OCI-LY1 (cell line): ENCODE measurements around the gene CERS6.

Experiments used
- H2AFZ ChIP-seq: fragments of 200-600 bp; sonication (generic), shearing (Covaris generic); 2 replicates; pipeline ENCODE4 v1.6.0; 2014; ENCODE audit warnings: antibody characterized with exemption, mild to moderate bottlenecking, low read length
- H3F3A ChIP-seq: fragments of 200-600 bp; sonication (generic), shearing (Covaris generic); 2 replicates; pipeline ENCODE4 v1.6.0; 2014; ENCODE audit warnings: mild to moderate bottlenecking, antibody characterized with exemption, low read length, moderate library complexity; ENCODE audit not compliant: insufficient read depth
- H3K27ac ChIP-seq: fragments of 200-600 bp; sonication (generic); 2 replicates; pipeline ENCODE4 v1.5.1; 2014; ENCODE audit warnings: low read length, mixed run types, mild to moderate bottlenecking, low read depth; ENCODE audit not compliant: poor library complexity, severe bottlenecking
- H3K27me3 ChIP-seq: fragments of 200-600 bp; sonication (generic); 2 replicates; pipeline ENCODE4 v1.6.0; 2014; ENCODE audit warnings: antibody characterized with exemption, mild to moderate bottlenecking, low read length, moderate library complexity; ENCODE audit not compliant: insufficient read depth
- H3K36me3 ChIP-seq: fragments of 200-600 bp; sonication (generic); 2 replicates; pipeline ENCODE4 v1.6.1; 2014; ENCODE audit warnings: mild to moderate bottlenecking, antibody characterized with exemption, low read length, moderate library complexity, mixed read lengths; ENCODE audit not compliant: insufficient read depth
- H3K4me1 ChIP-seq: fragments of 200-600 bp; sonication (generic); 2 replicates; pipeline ENCODE4 v1.5.1; 2014; ENCODE audit warnings: mild to moderate bottlenecking, low read length, moderate library complexity; ENCODE audit not compliant: insufficient read depth, severe bottlenecking
- H3K4me2 ChIP-seq: fragments of 200-600 bp; sonication (generic), shearing (Covaris generic); 2 replicates; pipeline ENCODE4 v1.6.1; 2014; ENCODE audit warnings: low read length
- H3K4me3 ChIP-seq: fragments of 200-600 bp; sonication (generic); 2 replicates; pipeline ENCODE4 v1.5.1; 2014; ENCODE audit warnings: low read length, low read depth, mild to moderate bottlenecking, mixed read lengths; ENCODE audit not compliant: poor library complexity, severe bottlenecking
- H3K79me2 ChIP-seq: fragments of 200-600 bp; shearing (Covaris generic); 2 replicates; pipeline ENCODE4 v1.6.1; 2016; ENCODE audit warnings: mixed run types, low read length, mixed read lengths; ENCODE audit not compliant: insufficient read depth
- H3K9ac ChIP-seq: fragments of 200-600 bp; sonication (generic), shearing (Covaris generic); 2 replicates; pipeline ENCODE4 v1.6.1; 2014; ENCODE audit warnings: mild to moderate bottlenecking, low read length, mixed read lengths
- H3K9me2 ChIP-seq: fragments of 200-600 bp; sonication (generic), shearing (Covaris generic); 2 replicates; pipeline ENCODE4 v1.6.1; 2014; ENCODE audit warnings: low read depth, mild to moderate bottlenecking, low read length, mixed read lengths
- H3K9me3 ChIP-seq: fragments of 200-600 bp; shearing (Covaris generic); 2 replicates; pipeline ENCODE4 v1.6.1; 2014; ENCODE audit warnings: low read length, mixed read lengths
- H4K20me1 ChIP-seq: fragments of 200-600 bp; sonication (generic), shearing (Covaris generic); 2 replicates; pipeline ENCODE4 v1.6.0; 2016; ENCODE audit warnings: mild to moderate bottlenecking, low read length; ENCODE audit not compliant: insufficient read depth
- CTCF ChIP-seq: fragments of 200-600 bp; sonication (generic), shearing (Covaris generic); IDR thresholded peaks from 2 replicates; pipeline ENCODE4 v1.5.1; 2017; ENCODE audit warnings: mild to moderate bottlenecking, antibody characterized with exemption, low read length, moderate library complexity, mixed read lengths
- EZH2 ChIP-seq: fragments of 200-600 bp; sonication (generic), shearing (Covaris generic); IDR thresholded peaks from 2 replicates; pipeline ENCODE4 v1.8.0; 2017; ENCODE audit warnings: borderline replicate concordance, mixed run types, mild to moderate bottlenecking, antibody characterized with exemption, low read length, moderate library complexity, mixed read lengths

The CERS6 gene

DNA sequence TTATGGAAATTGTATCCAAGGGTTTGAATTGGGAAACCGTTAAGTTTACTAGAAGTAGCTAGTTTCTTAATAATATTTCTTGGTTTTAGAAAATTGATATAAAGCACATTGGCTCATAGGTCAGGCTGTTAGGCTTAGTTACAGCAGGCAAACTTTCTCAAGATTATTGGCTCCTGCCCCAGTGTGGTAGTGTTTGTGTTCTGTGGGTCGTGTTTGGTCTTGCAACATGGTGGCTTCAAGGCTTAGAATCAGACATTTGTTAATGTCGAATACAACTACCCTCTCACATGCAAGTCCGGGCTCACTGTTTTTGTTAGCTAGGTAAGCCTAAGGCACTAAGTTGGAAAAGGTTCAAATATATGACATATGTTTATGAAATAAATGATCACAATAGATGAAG is 19.6 kb downstream of the CERS6 start:
- Histone ChIP-seq H3F3A (no peaks in the 10 kb centered on the region), H3K4me2 (no peak overlapping the region), H4K20me1 (no peaks in the 10 kb centered on the region), H3K9me2 (no peaks in the 10 kb centered on the region), H3K9ac (no peak overlapping the region), H3K4me3 (no peak overlapping the region), H3K9me3 (no peaks in the 10 kb centered on the region), H3K79me2 (no peaks in the 10 kb centered on the region), H3K4me1 (no peaks in the 10 kb centered on the region), H3K36me3 (no peaks in the 10 kb centered on the region), H2AFZ (no peak overlapping the region), H3K27me3 (no peaks in the 10 kb centered on the region), H3K27ac (no peak overlapping the region)
- no peak for TF ChIP-seq EZH2
- TF ChIP-seq CTCF = no peak

GRCh38 chr2:168478206-168478605 is 22.1 kb downstream of the CERS6 start:
- Histone ChIP-seq H3K79me2 (no peaks in the 10 kb centered on the region), H2AFZ (no peak overlapping the region), H3K4me1 (no peaks in the 10 kb centered on the region), H3K27ac (no peak overlapping the region), H3K4me3 (no peak overlapping the region), H3K27me3 (no peaks in the 10 kb centered on the region), H3K9ac (no peak overlapping the region), H3K9me3 (no peaks in the 10 kb centered on the region), H3K9me2 (no peaks in the 10 kb centered on the region), H3K36me3 (no peaks in the 10 kb centered on the region), H3F3A (no peaks in the 10 kb centered on the region), H3K4me2 (no peak overlapping the region), H4K20me1 (no peaks in the 10 kb centered on the region)
- TF ChIP-seq EZH2 = no peak

DNA sequence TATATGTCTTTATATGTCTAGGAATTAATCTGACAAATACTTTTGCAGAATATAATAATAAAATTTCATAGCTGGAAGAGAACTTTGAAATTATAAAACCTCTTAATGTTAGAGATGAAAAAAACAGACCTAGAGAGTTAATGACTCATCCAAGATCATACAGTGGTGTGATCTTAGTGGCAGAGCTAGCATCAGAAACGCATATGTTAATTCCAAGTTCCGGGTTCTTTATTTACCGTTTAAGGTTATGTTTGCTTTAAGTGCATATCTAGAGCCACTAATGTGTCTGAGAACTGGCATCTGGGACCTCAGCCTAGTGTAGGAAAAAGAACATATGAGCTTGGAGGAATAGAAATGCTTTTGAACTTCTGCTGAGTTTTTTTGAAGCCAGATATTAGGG is 24.3 kb downstream of the CERS6 start:
- TF ChIP-seq EZH2 (no peak), CTCF (no peak)
- H3K79me2 ChIP-seq = no peaks in the 10 kb centered on the region

DNA sequence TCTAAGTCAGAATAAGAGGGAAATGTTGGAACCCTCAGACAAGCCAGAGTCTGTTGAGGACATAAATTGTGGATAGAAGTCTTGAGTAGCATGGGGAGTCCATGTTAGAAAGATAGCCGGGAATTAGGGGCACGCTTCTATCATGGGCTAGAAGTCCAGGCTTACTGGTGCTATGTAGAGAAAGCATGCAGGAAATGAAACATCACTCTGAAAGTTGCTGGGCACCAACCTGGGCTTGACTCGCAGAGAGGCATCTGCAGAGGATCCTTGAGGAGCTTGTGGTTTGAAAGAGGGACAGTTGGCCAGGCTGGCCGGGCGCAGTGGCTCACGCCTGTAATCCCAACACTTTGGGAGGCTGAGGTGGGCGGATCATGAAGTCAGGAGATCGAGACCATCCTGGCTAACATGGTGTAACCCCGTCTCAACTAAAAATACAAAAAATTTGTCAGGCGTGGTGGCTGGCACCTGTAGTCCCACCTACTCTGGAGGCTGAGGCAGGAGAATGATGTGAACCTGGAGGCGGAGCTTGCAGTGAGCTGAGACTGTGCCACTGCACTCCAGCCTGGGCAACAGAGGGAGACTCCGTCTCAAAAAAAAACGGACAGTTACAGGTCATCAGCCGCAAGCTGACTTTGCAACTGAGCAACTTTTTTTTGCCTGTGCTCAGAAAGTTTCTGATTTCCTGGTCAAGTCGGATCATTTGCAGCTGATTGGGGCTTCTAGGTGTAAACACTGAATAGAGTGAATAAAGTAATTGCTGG is 24.9 kb downstream of the CERS6 start:
- H3K27ac ChIP-seq = no peak overlapping the region
- no peak overlapping the region for H3K4me2 ChIP-seq
- no peak overlapping the region for H2AFZ ChIP-seq

More for the DNA sequence above, 24.3 kb downstream of the CERS6 start:
- Histone ChIP-seq H3K9me2 (no peaks in the 10 kb centered on the region), H4K20me1 (no peaks in the 10 kb centered on the region), H2AFZ (no peak overlapping the region), H3K27me3 (no peaks in the 10 kb centered on the region), H3K4me2 (no peak overlapping the region), H3K9ac (no peak overlapping the region), H3K9me3 (no peaks in the 10 kb centered on the region), H3K4me3 (no peak overlapping the region), H3K27ac (no peak overlapping the region), H3F3A (no peaks in the 10 kb centered on the region), H3K4me1 (no peaks in the 10 kb centered on the region), H3K36me3 (no peaks in the 10 kb centered on the region)

More for the DNA sequence above, 24.9 kb downstream of the CERS6 start:
- H3K9me3 ChIP-seq = no peaks in the 10 kb centered on the region
- H3K79me2 ChIP-seq = no peaks in the 10 kb centered on the region
- no peaks in the 10 kb centered on the region for H3K9me2 ChIP-seq
- H4K20me1 ChIP-seq = no peaks in the 10 kb centered on the region
- no peaks in the 10 kb centered on the region for H3K27me3 ChIP-seq
- H3K36me3 ChIP-seq = no peaks in the 10 kb centered on the region
- no peak overlapping the region for H3K9ac ChIP-seq
- no peaks in the 10 kb centered on the region for H3K4me1 ChIP-seq
- H3K4me3 ChIP-seq = no peak overlapping the region
- no peaks in the 10 kb centered on the region for H3F3A ChIP-seq
- TF ChIP-seq EZH2 (no peak), CTCF (no peak)
